ENCODE results near the gene CSPG4. TPM values are rescaled to one million over a fixed set of nuclear protein-coding genes. Genes with fewer than 3 reads are reported as not detected.
"Not testable (repeated sequence)": the region's sequence is repeated elsewhere in the genome, so short reads cannot be mapped to it uniquely, and the experiment has no call there.

CSPG4 gene
- polyA plus RNA-seq, 1 experiment = 5.8 TPM

- H3K27ac ChIP-seq (ENCODE audit: low read depth, low read length) = no peak overlapping the region
- CTCF ChIA-PET = no interaction called here
These were observed 8.9 kb upstream of the CSPG4 start for GRCh38 chr15:75721480-75721922.

GRCh38 chr15:75720787-75721479, 8.3 kb upstream of the CSPG4 start:
- no peak for TF ChIP-seq CTCF (IDR thresholded peaks at IDR 0.05; ENCODE audit: low read depth, low read length)
- Histone ChIP-seq H3K27ac (ENCODE audit: low read depth, low read length) (no peak overlapping the region), H3K9me3 (ENCODE audit: control insufficient read depth, insufficient read depth, low read length) (no peaks in the 10 kb centered on the region; the same call in 1 of the 2 replicates), H3K4me3 (ENCODE audit: low read depth, low read length) (no peak overlapping the region), H3K27me3 (ENCODE audit: control insufficient read depth, insufficient read depth, low read length) (no peaks in the 10 kb centered on the region)
- CTCF ChIA-PET = no interaction called here
- POLR2A ChIA-PET = interaction anchor here (1.2 kb wide), 1 partner anchor 18 kb away, joined by 3 read pairs; no protein-coding TSS in a partner anchor
- no peak for DNase-seq (ENCODE audit: low read depth, low spot score)

More at GRCh38 chr15:75721480-75721922, 8.9 kb upstream of the CSPG4 start:
- TF ChIP-seq CTCF (IDR thresholded peaks at IDR 0.05; ENCODE audit: low read depth, low read length) = no peak
- Histone ChIP-seq H3K9me3 (ENCODE audit: control insufficient read depth, insufficient read depth, low read length) (no peaks in the 10 kb centered on the region; the same call in 1 of the 2 replicates), H3K27me3 (ENCODE audit: control insufficient read depth, insufficient read depth, low read length) (no peaks in the 10 kb centered on the region), H3K4me3 (ENCODE audit: low read depth, low read length) (no peak overlapping the region)
- DNase-seq (ENCODE audit: low read depth, low spot score) = no peak
- POLR2A ChIA-PET = no interaction called here

- TF ChIP-seq CTCF (IDR thresholded peaks at IDR 0.05; ENCODE audit: low read depth, low read length) = no peak
- POLR2A ChIA-PET = interaction anchor here (1.2 kb wide), 1 partner anchor 19 kb away, joined by 3 read pairs; no protein-coding TSS in a partner anchor
- Histone ChIP-seq H3K27me3 (ENCODE audit: control insufficient read depth, insufficient read depth, low read length) (no peaks in the 10 kb centered on the region), H3K4me3 (ENCODE audit: low read depth, low read length) (no peak overlapping the region), H3K27ac (ENCODE audit: low read depth, low read length) (no peak overlapping the region), H3K9me3 (ENCODE audit: control insufficient read depth, insufficient read depth, low read length) (no peaks in the 10 kb centered on the region; the same call in 1 of the 2 replicates)
- no peak for DNase-seq (ENCODE audit: low read depth, low spot score)
- CTCF ChIA-PET = no interaction called here
These were observed 7.6 kb upstream of the CSPG4 start for GRCh38 chr15:75720297-75720696.

GRCh38 chr15:75718328-75718727, 5.7 kb upstream of the CSPG4 start:
- H3K4me3 ChIP-seq (ENCODE audit: low read depth, low read length) = no peak overlapping the region
- H3K9me3 ChIP-seq (ENCODE audit: control insufficient read depth, insufficient read depth, low read length) = no peaks in the 10 kb centered on the region
- CTCF ChIA-PET = interaction anchor here (0.9 kb wide), 1 partner anchor 32 kb away, joined by 3 read pairs; no protein-coding TSS in a partner anchor
- H3K27me3 ChIP-seq (ENCODE audit: control insufficient read depth, insufficient read depth, low read length) = no peaks in the 10 kb centered on the region
- POLR2A ChIA-PET = no interaction called here
- no peak for DNase-seq (ENCODE audit: low read depth, low spot score)
- no peak overlapping the region for H3K27ac ChIP-seq (ENCODE audit: low read depth, low read length)
- no peak for TF ChIP-seq CTCF (IDR thresholded peaks at IDR 0.05; ENCODE audit: low read depth, low read length)

- not testable (repeated sequence) for H3K4me3 ChIP-seq (ENCODE audit: low read depth, low read length)
- CTCF ChIA-PET = interaction anchor here (0.9 kb wide), 1 partner anchor 16 kb away, joined by 4 read pairs; no protein-coding TSS in a partner anchor
These were observed 4.4 kb upstream of the CSPG4 start for GRCh38 chr15:75717001-75717400.

GRCh38 chr15:75716249-75716950, 3.8 kb upstream of the CSPG4 start:
- DNase-seq (ENCODE audit: low read depth, low spot score); POLR2A ChIA-PET; CTCF ChIA-PET; H3K4me3 ChIP-seq (ENCODE audit: low read depth, low read length); H3K27me3 ChIP-seq (ENCODE audit: control insufficient read depth, insufficient read depth, low read length); H3K27ac ChIP-seq (ENCODE audit: low read depth, low read length); H3K9me3 ChIP-seq (ENCODE audit: control insufficient read depth, insufficient read depth, low read length): not testable (repeated sequence)

More at GRCh38 chr15:75717001-75717400, 4.4 kb upstream of the CSPG4 start:
- DNase-seq (ENCODE audit: low read depth, low spot score); H3K27me3 ChIP-seq (ENCODE audit: control insufficient read depth, insufficient read depth, low read length); H3K27ac ChIP-seq (ENCODE audit: low read depth, low read length); POLR2A ChIA-PET; H3K9me3 ChIP-seq (ENCODE audit: control insufficient read depth, insufficient read depth, low read length): not testable (repeated sequence)

GRCh38 chr15:75715312-75715832, 2.7 kb upstream of the CSPG4 start:
- H3K4me3 ChIP-seq (ENCODE audit: low read depth, low read length); H3K27me3 ChIP-seq (ENCODE audit: control insufficient read depth, insufficient read depth, low read length); POLR2A ChIA-PET; CTCF ChIA-PET; DNase-seq (ENCODE audit: low read depth, low spot score); H3K9me3 ChIP-seq (ENCODE audit: control insufficient read depth, insufficient read depth, low read length); H3K27ac ChIP-seq (ENCODE audit: low read depth, low read length): not testable (repeated sequence)
